Tibial artery (tissue), 4 donors: ENCODE results near the gene BNIP1.

Source experiments
- DNase-seq, 2 donors: peaks; one replicate each; pipeline ENCODE4 v3.0.0-alpha.2; 2019
- H3K27ac ChIP-seq, 2 donors: fragments of 200-600 bp; sonication (generic) in 1 of 2; 1 replicate in 1 of 2; 2 replicates in 1 of 2; pipeline ENCODE4 v1.5.1; 2018 to 2019; ENCODE audit warnings: mild to moderate bottlenecking in 1 of 2
- H3K27me3 ChIP-seq, 2 donors: fragments of 200-600 bp; sonication (generic) in 1 of 2; one replicate each; pipeline versions ENCODE4 v1.5.1 to v1.6.0; 2016 to 2019
- H3K36me3 ChIP-seq, 3 donors: fragments of 200-600 bp; sonication (generic) in 2 of 3; one replicate each; pipeline ENCODE4 v1.5.1; 2016 to 2019; ENCODE audit warnings: mild to moderate bottlenecking in 2 of 3
- H3K4me1 ChIP-seq, 4 donors: fragments of 200-600 bp; sonication (generic) in 2 of 4; 1 replicate in 3 of 4; 2 replicates in 1 of 4; pipeline ENCODE4 v1.5.1; 2016 to 2019
- H3K4me3 ChIP-seq, 2 donors: fragments of 200-600 bp; sonication (generic) in 1 of 2; 1 replicate in 1 of 2; 2 replicates in 1 of 2; pipeline ENCODE4 v1.5.1; 2018 to 2019; ENCODE audit warnings: mild to moderate bottlenecking in 2 of 2
- H3K9me3 ChIP-seq, 3 donors: fragments of 200-600 bp; sonication (generic) in 1 of 3; one replicate each; pipeline ENCODE4 v1.5.1; 2016 to 2019
- intact Hi-C: fragments of 100-400 bp; cut with DNase I; formaldehyde crosslinking; loops from one replicate; pipeline ENCODE4 v1.15.0; 2023; ENCODE audit warnings: low total_unique reads
- TF ChIP-seq, protein P1 (sequence below), 2 experiments: fragments of 200-600 bp in 1 of 2; fragments of 450-650 bp in 1 of 2; IDR thresholded peaks; one replicate each; pipeline ENCODE4 v1.5.1; 2017 to 2019; ENCODE audit warnings: antibody characterized with exemption in 2 of 2, mild to moderate bottlenecking in 1 of 2, moderate library complexity in 1 of 2

The BNIP1 gene

DNA sequence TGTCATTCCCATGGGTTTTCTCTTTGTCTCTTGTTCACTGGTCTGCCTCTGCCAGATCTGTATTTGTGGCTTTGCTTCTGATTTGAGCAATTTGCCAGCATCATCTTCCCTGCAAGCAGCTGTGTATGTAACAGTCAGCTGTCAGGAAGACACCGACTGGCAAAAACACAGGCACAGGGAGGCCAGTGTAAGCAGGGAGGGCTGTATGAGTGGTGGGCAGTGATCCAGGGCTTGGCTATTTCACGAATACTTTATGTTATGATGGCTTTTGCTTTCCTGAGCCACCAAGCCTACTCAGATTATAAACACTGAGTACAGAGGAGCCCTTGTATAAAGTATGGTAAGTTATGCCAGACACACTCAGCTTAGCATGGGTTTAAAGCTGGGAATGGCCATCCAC, 11.6 kb downstream of the BNIP1 start:
- intact Hi-C loops: no loop called here
- no peak for DNase-seq
- no peaks in the 10 kb centered on the region for H3K4me1 ChIP-seq
- no peak overlapping the region for H3K4me3 ChIP-seq
- peaks cover 53 to 91% (median 82%) of the 10 kb centered on the region in 3 donors for H3K36me3 ChIP-seq
- H3K9me3 ChIP-seq: no peaks in the 10 kb centered on the region
- TF ChIP-seq, protein P1, sequence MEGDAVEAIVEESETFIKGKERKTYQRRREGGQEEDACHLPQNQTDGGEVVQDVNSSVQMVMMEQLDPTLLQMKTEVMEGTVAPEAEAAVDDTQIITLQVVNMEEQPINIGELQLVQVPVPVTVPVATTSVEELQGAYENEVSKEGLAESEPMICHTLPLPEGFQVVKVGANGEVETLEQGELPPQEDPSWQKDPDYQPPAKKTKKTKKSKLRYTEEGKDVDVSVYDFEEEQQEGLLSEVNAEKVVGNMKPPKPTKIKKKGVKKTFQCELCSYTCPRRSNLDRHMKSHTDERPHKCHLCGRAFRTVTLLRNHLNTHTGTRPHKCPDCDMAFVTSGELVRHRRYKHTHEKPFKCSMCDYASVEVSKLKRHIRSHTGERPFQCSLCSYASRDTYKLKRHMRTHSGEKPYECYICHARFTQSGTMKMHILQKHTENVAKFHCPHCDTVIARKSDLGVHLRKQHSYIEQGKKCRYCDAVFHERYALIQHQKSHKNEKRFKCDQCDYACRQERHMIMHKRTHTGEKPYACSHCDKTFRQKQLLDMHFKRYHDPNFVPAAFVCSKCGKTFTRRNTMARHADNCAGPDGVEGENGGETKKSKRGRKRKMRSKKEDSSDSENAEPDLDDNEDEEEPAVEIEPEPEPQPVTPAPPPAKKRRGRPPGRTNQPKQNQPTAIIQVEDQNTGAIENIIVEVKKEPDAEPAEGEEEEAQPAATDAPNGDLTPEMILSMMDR (IDR thresholded peaks at IDR 0.05): no peak
- H3K27me3 ChIP-seq: no peaks in the 10 kb centered on the region
- no peak overlapping the region for H3K27ac ChIP-seq

DNA sequence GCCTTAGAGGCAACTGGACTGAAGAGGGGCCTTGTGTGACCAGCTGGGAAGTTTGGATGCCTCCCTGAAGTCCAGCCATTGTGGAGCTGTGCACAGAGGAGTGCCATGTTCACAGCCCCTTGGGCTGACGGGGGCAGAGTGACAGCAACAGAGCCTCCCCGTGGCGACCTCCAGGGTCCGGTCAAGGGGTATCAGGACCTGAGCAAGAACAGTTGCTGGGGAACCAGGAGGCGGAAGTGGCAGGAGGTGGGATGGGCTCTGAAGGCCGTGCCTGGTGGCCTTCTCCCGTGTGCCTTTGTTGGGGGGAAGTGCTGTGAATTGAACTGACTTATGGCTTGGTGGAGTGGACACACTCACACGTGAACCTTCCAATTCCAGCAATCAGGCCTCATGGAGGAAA, 14.0 kb downstream of the BNIP1 start:
- Histone ChIP-seq H3K27me3 (no peaks in the 10 kb centered on the region), H3K27ac (no peak overlapping the region), H3K4me3 (no peak overlapping the region), H3K36me3 (peaks cover 73 to 95% (median 91%) of the 10 kb centered on the region in 3 donors), H3K9me3 (no peaks in the 10 kb centered on the region), H3K4me1 (no peaks in the 10 kb centered on the region)
- TF ChIP-seq, protein P1 (IDR thresholded peaks at IDR 0.05): no peak
- intact Hi-C loops: no loop called here
- DNase-seq: no peak

DNA sequence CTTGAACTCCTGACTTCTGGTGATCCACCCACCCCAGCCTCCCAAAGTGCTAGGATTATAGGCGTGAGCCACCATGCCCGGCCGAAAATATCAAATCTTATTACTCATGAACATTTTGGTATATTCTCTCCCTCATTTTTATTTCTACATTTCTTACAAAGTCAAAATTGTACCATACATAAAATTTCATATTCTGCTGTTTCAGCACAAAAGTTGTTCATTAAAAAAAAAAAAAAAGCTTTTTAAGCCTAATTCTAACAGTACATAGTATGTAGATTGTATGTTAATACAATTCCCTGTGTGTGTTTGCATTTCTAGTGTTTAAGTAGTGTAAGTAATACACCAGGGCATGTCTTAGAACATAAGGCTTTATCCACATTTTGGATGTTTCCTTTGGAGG, 14.9 kb downstream of the BNIP1 start:
- Histone ChIP-seq H3K4me1 (no peaks in the 10 kb centered on the region), H3K27me3 (no peaks in the 10 kb centered on the region), H3K4me3 (no peak overlapping the region), H3K36me3 (peaks cover 80 to 95% (median 95%) of the 10 kb centered on the region in 3 donors), H3K27ac (no peak overlapping the region), H3K9me3 (no peaks in the 10 kb centered on the region)
- intact Hi-C loops: no loop called here
- TF ChIP-seq, protein P1 (IDR thresholded peaks at IDR 0.05): no peak
- DNase-seq: no peak

DNA sequence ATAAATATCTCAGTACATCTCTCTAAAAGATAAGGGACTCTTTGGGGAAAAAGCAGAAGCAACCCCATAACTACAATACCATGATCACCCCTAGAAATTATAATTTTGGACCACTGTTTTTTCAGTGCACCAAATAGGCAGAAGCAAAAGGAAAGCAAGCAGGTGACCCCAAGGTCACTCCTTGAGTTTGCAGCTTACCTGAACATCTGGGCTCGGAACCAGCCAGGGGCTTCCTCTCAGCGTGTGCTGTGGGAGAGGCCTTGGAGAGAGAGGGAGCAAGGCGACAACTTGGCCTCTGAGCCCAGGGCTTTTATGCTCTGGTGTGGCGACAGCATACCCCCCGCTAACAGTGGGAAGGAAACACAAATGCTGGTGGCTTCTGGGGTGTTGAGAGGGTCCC, 16.8 kb downstream of the BNIP1 start:
- no peaks in the 10 kb centered on the region for H3K9me3 ChIP-seq
- DNase-seq: no peak
- no peak overlapping the region for H3K27ac ChIP-seq
- peaks cover 64 to 86% (median 85%) of the 10 kb centered on the region in 3 donors for H3K36me3 ChIP-seq
- no peaks in the 10 kb centered on the region for H3K27me3 ChIP-seq
- intact Hi-C loops: no loop called here
- TF ChIP-seq, protein P1 (IDR thresholded peaks at IDR 0.05): no peak
- H3K4me1 ChIP-seq: no peaks in the 10 kb centered on the region
- H3K4me3 ChIP-seq: no peak overlapping the region

DNA sequence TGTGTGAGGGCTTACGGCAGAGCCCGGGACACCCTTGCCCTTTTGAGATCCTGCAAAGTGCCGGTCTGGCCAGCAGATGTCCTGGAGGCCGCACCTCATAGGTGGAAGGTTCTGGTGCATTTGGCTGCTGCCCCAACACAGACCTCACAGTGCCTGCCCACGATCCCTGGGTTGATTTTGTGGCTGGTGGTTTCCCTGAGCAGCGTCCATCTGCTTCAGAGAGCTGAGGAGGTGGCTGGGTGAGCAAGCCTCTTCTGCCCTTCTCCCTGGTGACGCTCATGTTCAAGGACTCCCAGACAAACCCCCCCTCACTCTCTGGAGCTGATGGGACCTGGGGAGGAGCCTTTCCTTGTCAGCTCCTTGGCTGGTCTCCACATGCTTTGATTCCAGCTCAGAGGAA, 18.9 kb downstream of the BNIP1 start:
- no peak for DNase-seq

More for the DNA sequence above, 18.9 kb downstream of the BNIP1 start:
- TF ChIP-seq, protein P1 (IDR thresholded peaks at IDR 0.05): no peak
- Histone ChIP-seq H3K4me3 (no peak overlapping the region), H3K4me1 (no peaks in the 10 kb centered on the region), H3K36me3 (peaks cover 51 to 68% (median 67%) of the 10 kb centered on the region in 3 donors), H3K27me3 (no peaks in the 10 kb centered on the region), H3K27ac (no peak overlapping the region), H3K9me3 (no peaks in the 10 kb centered on the region)
- intact Hi-C loops: no loop called here
